ENCODE data around the gene CAPN12.

Gene CAPN12

GRCh38 chr19:38712161-38712748 lies 32.0 kb downstream of the CAPN12 start:
- no peak overlapping the region for H3K9ac ChIP-seq (ENCODE audit: low read length)
- H3K27ac ChIP-seq (ENCODE audit: low read depth, low read length): peak overlapping the region; percentile 83
- no peaks in the 10 kb centered on the region for H3K27me3 ChIP-seq (ENCODE audit: control insufficient read depth in 1 of 2, insufficient read depth in 2 of 2, low read length in 2 of 2)
- peaks cover 59% of the 10 kb centered on the region for H3K4me1 ChIP-seq (ENCODE audit: insufficient read depth, low read length)
- peaks cover 63% of the 10 kb centered on the region for H3K36me3 ChIP-seq (ENCODE audit: insufficient read depth, low read length)
- no peak overlapping the region for H3K4me3 ChIP-seq (ENCODE audit: low read depth in 1 of 2, low read length in 2 of 2)
- no peaks in the 10 kb centered on the region for H3K9me3 ChIP-seq (ENCODE audit: low read length)

- Histone ChIP-seq H3K36me3 (ENCODE audit: insufficient read depth, low read length) (peaks cover 63% of the 10 kb centered on the region), H3K4me3 (ENCODE audit: low read depth in 1 of 2, low read length in 2 of 2) (no peak overlapping the region), H3K27me3 (ENCODE audit: control insufficient read depth in 1 of 2, insufficient read depth in 2 of 2, low read length in 2 of 2) (no peaks in the 10 kb centered on the region), H3K4me1 (ENCODE audit: insufficient read depth, low read length) (peaks cover 63% of the 10 kb centered on the region), H3K9ac (ENCODE audit: low read length) (no peak overlapping the region), H3K27ac (ENCODE audit: low read depth, low read length) (peak overlapping the region; percentile 83), H3K9me3 (ENCODE audit: low read length) (no peaks in the 10 kb centered on the region)
Measured at GRCh38 chr19:38711726-38712153, 32.5 kb downstream of the CAPN12 start.

- H3K4me1 ChIP-seq (ENCODE audit: insufficient read depth, low read length): peaks cover 63% of the 10 kb centered on the region
- no peak overlapping the region for H3K4me3 ChIP-seq (ENCODE audit: low read depth in 1 of 2, low read length in 2 of 2)
- H3K9ac ChIP-seq (ENCODE audit: low read length): peak overlapping the region; percentile 9
- H3K9me3 ChIP-seq (ENCODE audit: low read length): no peaks in the 10 kb centered on the region
- peaks cover 65% of the 10 kb centered on the region for H3K36me3 ChIP-seq (ENCODE audit: insufficient read depth, low read length)
- peak overlapping the region; percentile 83 for H3K27ac ChIP-seq (ENCODE audit: low read depth, low read length)
- no peaks in the 10 kb centered on the region for H3K27me3 ChIP-seq (ENCODE audit: control insufficient read depth in 1 of 2, insufficient read depth in 2 of 2, low read length in 2 of 2)
Measured at GRCh38 chr19:38710928-38711725, 33.1 kb downstream of the CAPN12 start.

- Histone ChIP-seq H3K4me3 (ENCODE audit: low read depth in 1 of 2, low read length in 2 of 2) (no peak overlapping the region), H3K9ac (ENCODE audit: low read length) (no peak overlapping the region), H3K27me3 (ENCODE audit: control insufficient read depth in 1 of 2, insufficient read depth in 2 of 2, low read length in 2 of 2) (no peaks in the 10 kb centered on the region), H3K27ac (ENCODE audit: low read depth, low read length) (peak overlapping the region; percentile 83), H3K4me1 (ENCODE audit: insufficient read depth, low read length) (peaks cover 63% of the 10 kb centered on the region), H3K36me3 (ENCODE audit: insufficient read depth, low read length) (peaks cover 72% of the 10 kb centered on the region), H3K9me3 (ENCODE audit: low read length) (no peaks in the 10 kb centered on the region)
Measured at GRCh38 chr19:38710416-38710702, 33.9 kb downstream of the CAPN12 start.

GRCh38 chr19:38709671-38710415 lies 34.4 kb downstream of the CAPN12 start:
- Histone ChIP-seq H3K27me3 (ENCODE audit: control insufficient read depth in 1 of 2, insufficient read depth in 2 of 2, low read length in 2 of 2) (no peaks in the 10 kb centered on the region), H3K9ac (ENCODE audit: low read length) (peak overlapping the region; percentile 1), H3K4me1 (ENCODE audit: insufficient read depth, low read length) (peaks cover 63% of the 10 kb centered on the region), H3K27ac (ENCODE audit: low read depth, low read length) (peak overlapping the region; percentile 83), H3K9me3 (ENCODE audit: low read length) (no peaks in the 10 kb centered on the region), H3K36me3 (ENCODE audit: insufficient read depth, low read length) (peaks cover 76% of the 10 kb centered on the region), H3K4me3 (ENCODE audit: low read depth in 1 of 2, low read length in 2 of 2) (no peak overlapping the region)

- no peaks in the 10 kb centered on the region for H3K27me3 ChIP-seq (ENCODE audit: control insufficient read depth in 1 of 2, insufficient read depth in 2 of 2, low read length in 2 of 2)
- H3K4me1 ChIP-seq (ENCODE audit: insufficient read depth, low read length): peaks cover 63% of the 10 kb centered on the region
- H3K36me3 ChIP-seq (ENCODE audit: insufficient read depth, low read length): peaks cover 79% of the 10 kb centered on the region
- no peaks in the 10 kb centered on the region for H3K9me3 ChIP-seq (ENCODE audit: low read length)
- H3K27ac ChIP-seq (ENCODE audit: low read depth, low read length): peak overlapping the region; percentile 83
- no peak overlapping the region for H3K4me3 ChIP-seq (ENCODE audit: low read depth in 1 of 2, low read length in 2 of 2)
- peak overlapping the region; percentile 1 for H3K9ac ChIP-seq (ENCODE audit: low read length)
Measured at GRCh38 chr19:38709119-38709518, 35.2 kb downstream of the CAPN12 start.

- Histone ChIP-seq H3K36me3 (ENCODE audit: insufficient read depth, low read length) (peaks cover 81% of the 10 kb centered on the region), H3K4me1 (ENCODE audit: insufficient read depth, low read length) (peaks cover 60% of the 10 kb centered on the region), H3K9me3 (ENCODE audit: low read length) (no peaks in the 10 kb centered on the region), H3K4me3 (ENCODE audit: low read depth in 1 of 2, low read length in 2 of 2) (no peak overlapping the region), H3K27ac (ENCODE audit: low read depth, low read length) (peak overlapping the region; percentile 83), H3K9ac (ENCODE audit: low read length) (no peak overlapping the region), H3K27me3 (ENCODE audit: control insufficient read depth in 1 of 2, insufficient read depth in 2 of 2, low read length in 2 of 2) (no peaks in the 10 kb centered on the region)
Measured at GRCh38 chr19:38708413-38709024, 35.8 kb downstream of the CAPN12 start.

- Histone ChIP-seq H3K4me3 (ENCODE audit: low read depth in 1 of 2, low read length in 2 of 2) (no peak overlapping the region), H3K9me3 (ENCODE audit: low read length) (no peaks in the 10 kb centered on the region), H3K4me1 (ENCODE audit: insufficient read depth, low read length) (peaks cover 51% of the 10 kb centered on the region), H3K36me3 (ENCODE audit: insufficient read depth, low read length) (peaks cover 85% of the 10 kb centered on the region), H3K27ac (ENCODE audit: low read depth, low read length) (peak overlapping the region; percentile 35), H3K9ac (ENCODE audit: low read length) (no peak overlapping the region), H3K27me3 (ENCODE audit: control insufficient read depth in 1 of 2, insufficient read depth in 2 of 2, low read length in 2 of 2) (no peaks in the 10 kb centered on the region)
Measured at GRCh38 chr19:38707512-38708114, 36.7 kb downstream of the CAPN12 start.

- Histone ChIP-seq H3K4me3 (ENCODE audit: low read depth in 1 of 2, low read length in 2 of 2) (no peak overlapping the region), H3K27ac (ENCODE audit: low read depth, low read length) (peak overlapping the region; percentile 35), H3K27me3 (ENCODE audit: control insufficient read depth in 1 of 2, insufficient read depth in 2 of 2, low read length in 2 of 2) (no peaks in the 10 kb centered on the region), H3K36me3 (ENCODE audit: insufficient read depth, low read length) (peaks cover 92% of the 10 kb centered on the region), H3K4me1 (ENCODE audit: insufficient read depth, low read length) (peaks cover 44% of the 10 kb centered on the region), H3K9ac (ENCODE audit: low read length) (no peak overlapping the region), H3K9me3 (ENCODE audit: low read length) (no peaks in the 10 kb centered on the region)
Measured at GRCh38 chr19:38706792-38707511, 37.3 kb downstream of the CAPN12 start.

- Histone ChIP-seq H3K27ac (ENCODE audit: low read depth, low read length) (no peak overlapping the region), H3K4me1 (ENCODE audit: insufficient read depth, low read length) (peaks cover 35% of the 10 kb centered on the region), H3K36me3 (ENCODE audit: insufficient read depth, low read length) (peaks cover 96% of the 10 kb centered on the region), H3K9ac (ENCODE audit: low read length) (peak overlapping the region; percentile 20), H3K27me3 (ENCODE audit: control insufficient read depth in 1 of 2, insufficient read depth in 2 of 2, low read length in 2 of 2) (no peaks in the 10 kb centered on the region), H3K4me3 (ENCODE audit: low read depth in 1 of 2, low read length in 2 of 2) (no peak overlapping the region), H3K9me3 (ENCODE audit: low read length) (no peaks in the 10 kb centered on the region)
Measured at GRCh38 chr19:38705197-38706019, 38.9 kb downstream of the CAPN12 start.

All from muscle layer of colon (tissue), 2 donors.